ENCODE results near the gene SANBR.
"Not testable (repeated sequence)": the region's sequence is repeated elsewhere in the genome, so short reads cannot be mapped to it uniquely, and the experiment has no call there.

The SANBR gene

GRCh38 chr2:61065714-61066709 lies at the start of gene SANBR:
SANBR (plus strand) TSS chr2:61065871; CDS start chr2:61070351, 4,480 bp downstream.
- FAIRE-seq (peak; percentile 86), DNase-seq (ENCODE audit: extremely low spot score, insufficient read length, low read depth) (peak; percentile 85)

DNA sequence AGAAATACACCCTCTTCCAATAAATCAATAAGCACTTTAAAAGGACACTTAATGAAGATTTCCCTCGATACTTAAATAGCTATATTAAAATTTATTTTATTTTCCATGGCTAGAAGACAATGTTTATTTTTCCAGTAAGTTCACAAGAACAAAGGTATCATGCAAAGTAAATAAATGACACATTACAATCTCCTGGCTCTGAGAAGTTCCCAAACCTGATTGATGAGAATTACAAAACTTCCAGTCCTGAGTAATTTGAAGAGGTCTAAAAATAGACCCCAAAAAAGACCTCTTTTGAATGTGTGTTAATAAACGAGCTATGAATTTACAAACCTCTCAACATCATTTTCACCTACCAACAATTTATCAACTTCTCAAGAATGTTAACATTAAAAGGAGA lies 49.7 kb upstream of the SANBR start:
- DNase-seq (ENCODE audit: extremely low spot score, insufficient read length, low read depth) = no peak
- no peak for FAIRE-seq

GRCh38 chr2:61016392-61017002 lies 49.2 kb upstream of the SANBR start:
- FAIRE-seq = peak; percentile 18
- no peak for DNase-seq (ENCODE audit: extremely low spot score, insufficient read length, low read depth)

DNA sequence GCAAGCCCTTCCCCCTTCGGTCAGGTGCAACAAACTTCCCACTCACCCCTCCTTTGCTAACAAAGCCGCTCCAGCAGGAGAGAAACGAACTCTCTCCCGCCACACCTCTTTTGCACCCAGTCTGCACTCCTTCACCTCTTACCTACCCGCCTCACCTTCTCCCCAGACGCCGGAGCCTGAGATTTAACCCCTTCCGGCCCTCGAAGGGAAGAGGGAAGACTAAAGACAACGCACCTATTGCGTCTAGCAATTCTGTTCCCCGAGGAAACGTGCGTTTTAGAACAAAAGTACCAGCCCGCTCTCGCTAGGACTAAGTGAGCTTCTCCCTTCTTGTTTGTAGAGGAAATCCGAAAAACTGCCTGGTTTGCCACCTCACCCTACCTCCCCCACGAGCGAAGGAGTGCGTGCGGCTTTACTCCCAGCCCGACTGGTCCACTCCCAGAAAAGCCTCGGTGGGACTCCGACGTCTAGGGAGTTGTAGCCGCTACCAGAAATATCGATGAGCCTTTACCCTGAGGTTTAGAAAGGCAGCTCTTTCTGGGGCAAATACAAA lies 48.6 kb upstream of the SANBR start:
- FAIRE-seq = no peak
- peak; percentile 62 for DNase-seq (ENCODE audit: extremely low spot score, insufficient read length, low read depth)

- peak; percentile 77 for FAIRE-seq
- peak; percentile 65 for DNase-seq (ENCODE audit: extremely low spot score, insufficient read length, low read depth)
These were observed 47.9 kb upstream of the SANBR start, which contains the start of the genes PEX13 and PUS10 for GRCh38 chr2:61017556-61018317. PEX13 (plus strand) TSS chr2:61017720; CDS start chr2:61017760, 40 bp downstream. PUS10 (minus strand) TSS chr2:61018255; CDS start chr2:61011890, 6,365 bp downstream.

GRCh38 chr2:61018318-61018755 lies 47.3 kb upstream of the SANBR start:
- FAIRE-seq (peak; percentile 80), DNase-seq (ENCODE audit: extremely low spot score, insufficient read length, low read depth) (no peak)

- DNase-seq (ENCODE audit: extremely low spot score, insufficient read length, low read depth) (no peak), FAIRE-seq (no peak)
These were observed 46.9 kb upstream of the SANBR start for GRCh38 chr2:61018798-61019197.

DNA sequence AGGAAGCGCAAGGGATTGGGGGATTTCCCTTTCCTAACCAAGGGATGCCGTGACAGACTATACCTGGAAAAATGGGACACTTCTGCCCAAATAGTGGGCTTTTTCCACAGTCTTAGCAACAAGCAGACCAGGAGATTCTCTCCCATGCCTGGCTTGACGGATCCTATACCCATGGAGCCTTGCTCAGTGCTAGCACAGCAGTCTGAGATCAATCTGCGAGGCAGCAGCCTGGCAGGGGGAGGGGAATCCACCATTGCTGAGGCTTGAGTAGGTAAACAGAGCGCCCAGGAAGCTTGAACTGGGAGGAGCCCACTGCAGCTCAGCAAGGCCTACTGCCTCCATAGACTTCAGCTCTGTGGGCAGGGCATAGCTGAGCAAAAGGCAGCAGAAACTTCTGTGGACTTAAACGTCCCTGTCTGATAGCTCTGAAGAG lies 44.4 kb upstream of the SANBR start:
- DNase-seq (ENCODE audit: extremely low spot score, insufficient read length, low read depth) (no peak), FAIRE-seq (no peak)

GRCh38 chr2:61023670-61024069 lies 42.0 kb upstream of the SANBR start:
- DNase-seq (ENCODE audit: extremely low spot score, insufficient read length, low read depth) = no peak
- no peak for FAIRE-seq

DNA sequence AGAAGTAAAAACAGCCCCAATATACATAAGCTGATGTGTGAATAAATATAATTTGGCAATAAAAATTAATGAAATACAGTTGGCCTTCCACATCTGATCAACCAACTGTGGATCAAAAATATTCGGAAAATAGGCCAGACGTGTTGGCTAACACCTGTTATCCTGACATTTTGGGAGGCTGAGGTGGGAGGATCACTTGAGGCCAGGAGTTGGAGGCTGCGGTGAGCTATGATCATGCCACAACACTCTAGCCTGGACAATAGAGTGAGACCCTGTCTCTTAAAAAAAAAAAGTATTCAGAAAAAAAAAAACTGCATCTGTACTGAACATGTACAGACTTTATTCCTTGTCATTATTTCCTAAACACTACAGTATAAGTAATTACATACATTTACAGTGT lies 36.1 kb upstream of the SANBR start:
- DNase-seq (ENCODE audit: extremely low spot score, insufficient read length, low read depth) (no peak), FAIRE-seq (no peak)

- not testable (repeated sequence) for DNase-seq (ENCODE audit: extremely low spot score, insufficient read length, low read depth); FAIRE-seq
These were observed 31.1 kb upstream of the SANBR start for GRCh38 chr2:61034592-61034991.

- DNase-seq (ENCODE audit: extremely low spot score, insufficient read length, low read depth); FAIRE-seq: not testable (repeated sequence)
These were observed 29.0 kb upstream of the SANBR start for GRCh38 chr2:61036643-61037042.

- DNase-seq (ENCODE audit: extremely low spot score, insufficient read length, low read depth) (no peak), FAIRE-seq (no peak)
These were observed 22.9 kb upstream of the SANBR start for GRCh38 chr2:61042807-61043206.

GRCh38 chr2:61044636-61045035 lies 21.0 kb upstream of the SANBR start:
- DNase-seq (ENCODE audit: extremely low spot score, insufficient read length, low read depth) (no peak), FAIRE-seq (no peak)

- DNase-seq (ENCODE audit: extremely low spot score, insufficient read length, low read depth) = no peak
- no peak for FAIRE-seq
These were observed 20.4 kb upstream of the SANBR start for GRCh38 chr2:61045226-61045625.

DNA sequence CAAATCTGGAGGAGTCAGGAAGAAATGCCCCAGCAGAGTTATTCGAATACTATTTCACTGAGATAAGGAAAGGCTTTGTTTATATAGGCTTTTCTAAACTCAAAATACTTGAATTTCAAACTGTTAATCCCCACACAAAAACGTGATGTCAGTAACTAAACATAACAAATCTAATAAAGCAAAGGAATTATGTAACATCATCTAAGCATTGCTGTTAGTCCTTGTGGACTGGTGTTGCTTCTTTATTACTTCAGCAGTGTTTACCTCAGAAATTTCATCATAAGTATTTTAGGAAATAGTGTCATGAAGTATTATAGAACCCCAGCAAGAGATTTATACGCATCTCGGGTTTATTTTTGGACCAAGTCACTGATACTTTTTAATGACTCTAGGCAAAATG lies 19.7 kb upstream of the SANBR start:
- DNase-seq (ENCODE audit: extremely low spot score, insufficient read length, low read depth) (no peak), FAIRE-seq (no peak)

DNA sequence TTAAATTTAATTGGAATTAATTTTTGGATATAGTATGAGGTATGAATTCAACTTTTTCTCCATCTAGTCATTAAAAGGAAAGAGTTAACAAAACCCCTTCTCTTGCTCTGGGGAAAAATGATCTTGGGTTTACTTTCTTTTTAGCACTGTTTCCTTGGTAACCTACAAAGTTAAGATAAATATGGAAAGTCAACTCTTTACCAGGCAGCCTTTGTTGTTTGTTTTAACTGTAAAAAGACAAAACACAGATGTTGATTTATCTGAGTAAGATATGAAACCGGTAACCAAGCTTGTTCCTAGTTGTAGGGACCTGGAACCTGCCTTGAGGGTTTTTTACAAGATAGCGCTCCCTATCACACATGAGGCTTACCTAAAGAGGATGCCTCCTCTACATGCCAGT lies 10.1 kb upstream of the SANBR start:
- DNase-seq (ENCODE audit: extremely low spot score, insufficient read length, low read depth) (no peak), FAIRE-seq (no peak)

DNA sequence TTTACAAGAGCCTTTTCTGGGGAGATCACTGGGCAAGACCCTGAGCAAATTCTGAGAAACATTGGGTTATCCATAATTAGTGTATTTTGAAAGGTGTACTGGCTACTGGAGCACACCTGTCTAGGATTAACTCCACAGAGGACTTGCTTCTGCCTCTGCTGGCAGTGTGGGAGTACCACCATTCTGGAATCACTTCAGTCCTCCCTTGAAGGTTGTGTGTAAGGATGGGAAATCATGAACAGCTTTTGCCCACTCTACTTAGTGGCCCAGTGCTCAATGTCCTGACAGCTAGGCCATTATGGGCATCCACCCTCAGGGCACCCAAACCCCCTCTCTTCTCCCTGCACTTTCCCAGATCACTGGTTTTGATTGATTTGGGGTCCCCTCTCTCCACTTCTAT lies 8.1 kb upstream of the SANBR start:
- FAIRE-seq = no peak
- no peak for DNase-seq (ENCODE audit: extremely low spot score, insufficient read length, low read depth)

DNA sequence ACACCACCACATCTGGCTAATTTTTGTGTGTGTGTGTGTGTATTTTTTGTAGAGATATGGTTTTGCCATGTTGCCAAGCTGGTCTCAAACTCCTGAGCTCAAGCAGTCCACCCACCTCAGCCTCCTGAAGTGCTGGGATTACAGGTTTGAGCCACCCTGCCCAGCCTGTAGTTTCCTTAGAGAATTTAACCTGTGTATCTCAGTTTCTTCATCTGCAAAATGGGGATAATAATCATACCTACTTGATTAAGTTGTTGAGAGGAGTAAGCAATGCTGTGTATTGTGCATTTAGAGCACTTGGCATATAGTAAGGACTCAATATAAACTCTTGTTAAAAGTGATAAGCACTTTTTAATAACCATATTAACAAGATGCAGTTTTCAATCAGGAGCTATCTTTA lies 6.3 kb upstream of the SANBR start:
- DNase-seq (ENCODE audit: extremely low spot score, insufficient read length, low read depth) = no peak
- no peak for FAIRE-seq

GRCh38 chr2:61074100-61074499 lies 8.4 kb downstream of the SANBR start:
- DNase-seq (ENCODE audit: extremely low spot score, insufficient read length, low read depth) (no peak), FAIRE-seq (no peak)
